OCI-LY7 (cell line): Measurements from ENCODE around the gene RASSF5.

Experiments
- CTCF ChIP-seq: fragments of 200-600 bp; sonication (generic); conservative IDR thresholded peaks from 2 replicates; pipeline ENCODE4 v1.5.1; 2014; ENCODE audit warnings: mild to moderate bottlenecking, antibody characterized with exemption, low read length, moderate library complexity, mixed read lengths
- EZH2phosphoT487 ChIP-seq: fragments of 200-600 bp; sonication (generic); IDR thresholded peaks from 2 replicates; pipeline ENCODE4 v1.6.1; 2018; ENCODE audit warnings: low read depth, borderline replicate concordance, mild to moderate bottlenecking, mixed run types, antibody characterized with exemption, low read length, moderate library complexity, mixed read lengths

DNA sequence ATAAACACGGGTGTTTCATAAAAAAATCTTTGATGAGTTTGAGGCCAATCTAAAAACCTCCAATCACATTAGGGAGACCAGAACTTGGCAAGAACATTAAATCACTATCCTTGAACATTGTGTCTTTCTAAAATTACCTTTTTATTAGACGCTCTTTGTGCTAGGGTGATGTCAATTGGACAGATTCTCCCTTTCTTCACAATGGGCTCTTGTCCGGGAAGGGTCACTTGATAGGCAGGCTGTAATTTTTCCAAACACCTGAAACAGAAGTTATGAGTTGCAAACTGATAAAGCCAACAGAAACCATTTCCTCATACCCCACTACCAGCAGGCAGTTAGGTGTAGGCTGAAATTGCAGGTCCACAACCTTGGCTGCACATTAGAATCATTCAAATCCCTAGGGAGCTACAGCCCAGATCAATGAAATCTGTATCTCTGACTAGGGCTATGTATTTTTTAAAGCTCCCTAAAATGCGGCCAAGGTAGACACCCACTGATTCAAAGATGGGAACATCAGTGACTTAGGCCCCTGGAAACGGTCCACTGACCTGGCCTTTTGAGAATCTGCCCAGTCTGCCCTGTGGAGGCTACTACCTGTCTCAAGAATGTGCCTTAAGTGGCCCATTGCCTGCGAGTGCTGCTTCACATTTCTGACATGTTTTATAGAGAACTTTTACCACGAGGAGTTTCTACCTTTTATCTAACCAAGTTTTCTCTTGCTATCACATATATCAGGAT, 88.4 kb downstream of the RASSF5 start:
- TF ChIP-seq CTCF = no peak
- no peak for TF ChIP-seq EZH2phosphoT487
